H9 (cell line): ENCODE results near the gene LRP5. TPM values are rescaled to one million over a fixed set of nuclear protein-coding genes. Genes with fewer than 3 reads are reported as not detected.

Experiments used
- DNase-seq: peaks from one replicate; pipeline ENCODE4 v3.0.0-alpha.2; 2017
- H2AFZ ChIP-seq: one replicate; pipeline ENCODE4 v1.6.1; 2013; ENCODE audit warnings: mild to moderate bottlenecking, low read length, control low read depth, moderate library complexity
- H2AK5ac ChIP-seq: 2 replicates; pipeline ENCODE4 v1.6.1; 2013; ENCODE audit warnings: low read length, control low read depth, mixed read lengths; ENCODE audit not compliant: insufficient read length
- H2BK120ac ChIP-seq: one replicate; pipeline ENCODE4 v1.6.1; 2013; ENCODE audit warnings: low read depth, mild to moderate bottlenecking, low read length, control low read depth, inconsistent platforms; ENCODE audit not compliant: poor library complexity, severe bottlenecking
- H2BK12ac ChIP-seq: 2 replicates; pipeline ENCODE4 v1.6.1; 2013; ENCODE audit warnings: low read length, control low read depth, mixed read lengths, low read depth; ENCODE audit not compliant: insufficient read length
- H2BK15ac ChIP-seq: 2 replicates; pipeline ENCODE4 v1.6.1; 2013; ENCODE audit warnings: low read depth, low read length, control low read depth
- H2BK20ac ChIP-seq: one replicate; pipeline ENCODE4 v1.6.1; 2013; ENCODE audit warnings: low read depth, mild to moderate bottlenecking, low read length, control low read depth, inconsistent platforms; ENCODE audit not compliant: poor library complexity, severe bottlenecking
- H2BK5ac ChIP-seq: 2 replicates; pipeline ENCODE4 v1.6.1; 2013; ENCODE audit warnings: low read length, control low read depth, mixed read lengths; ENCODE audit not compliant: insufficient read length
- H3K14ac ChIP-seq: 2 replicates; pipeline ENCODE4 v1.6.1; 2013; ENCODE audit warnings: low read length, control low read depth; ENCODE audit not compliant: insufficient read depth
- H3K18ac ChIP-seq: 2 replicates; pipeline ENCODE4 v1.6.1; 2013; ENCODE audit warnings: low read depth, mild to moderate bottlenecking, mixed read lengths, low read length, control low read depth; ENCODE audit not compliant: insufficient read length
- H3K23ac ChIP-seq: 2 replicates; pipeline ENCODE4 v1.6.1; 2013; ENCODE audit warnings: low read length, control low read depth, mixed read lengths, low read depth; ENCODE audit not compliant: insufficient read length
- H3K23me2 ChIP-seq: 2 replicates; pipeline ENCODE4 v1.6.1; 2013; ENCODE audit warnings: low read depth, mild to moderate bottlenecking, mixed read lengths, low read length, control low read depth; ENCODE audit not compliant: insufficient read length, poor library complexity, severe bottlenecking
- H3K27ac ChIP-seq: 2 replicates; pipeline ENCODE4 v1.5.1; 2013; ENCODE audit warnings: low read length, control low read depth, mixed read lengths, low read depth; ENCODE audit not compliant: insufficient read length
- H3K27me3 ChIP-seq: 2 replicates; pipeline ENCODE4 v1.6.1; 2013; ENCODE audit warnings: low read length, control low read depth, inconsistent platforms; ENCODE audit not compliant: insufficient read depth
- H3K4ac ChIP-seq: 2 replicates; pipeline ENCODE4 v1.6.1; 2013; ENCODE audit warnings: low read depth, mild to moderate bottlenecking, control low read depth, inconsistent platforms, low read length, moderate library complexity
- H3K4me1 ChIP-seq: 2 replicates; pipeline ENCODE4 v1.6.1; 2013; ENCODE audit warnings: low read length, control low read depth, inconsistent platforms; ENCODE audit not compliant: insufficient read depth
- H3K4me2 ChIP-seq: 2 replicates; pipeline ENCODE4 v1.6.1; 2013; ENCODE audit warnings: low read length, control low read depth, mixed read lengths; ENCODE audit not compliant: insufficient read length, insufficient read depth
- H3K56ac ChIP-seq: 2 replicates; pipeline ENCODE4 v1.6.1; 2013; ENCODE audit warnings: low read depth, mild to moderate bottlenecking, mixed read lengths, low read length, control low read depth; ENCODE audit not compliant: insufficient read length
- H3K79me1 ChIP-seq: 2 replicates; pipeline ENCODE4 v1.6.1; 2013; ENCODE audit warnings: low read depth, mild to moderate bottlenecking, moderate library complexity, low read length, control low read depth, inconsistent platforms; ENCODE audit not compliant: insufficient read depth, poor library complexity, severe bottlenecking
- H3K79me2 ChIP-seq: 2 replicates; pipeline ENCODE4 v1.6.1; 2013; ENCODE audit warnings: low read length, control low read depth, inconsistent platforms; ENCODE audit not compliant: insufficient read depth
- H3K9ac ChIP-seq: 2 replicates; pipeline ENCODE4 v1.6.1; 2013; ENCODE audit warnings: low read length, control low read depth, mixed read lengths; ENCODE audit not compliant: insufficient read length; ENCODE audit errors: extremely low read depth
- H3K9me3 ChIP-seq: one replicate; pipeline ENCODE4 v1.6.1; 2013; ENCODE audit warnings: low read depth, low read length, inconsistent platforms; ENCODE audit not compliant: control insufficient read depth
- H3T11ph ChIP-seq: one replicate; pipeline ENCODE4 v1.6.1; 2013; ENCODE audit warnings: mild to moderate bottlenecking, low read length, control low read depth, inconsistent platforms
- H4K20me1 ChIP-seq: one replicate; pipeline ENCODE4 v1.6.1; 2013; ENCODE audit not compliant: control insufficient read depth, insufficient read length, insufficient read depth
- H4K5ac ChIP-seq: 2 replicates; pipeline ENCODE4 v1.6.1; 2013; ENCODE audit warnings: low read depth, mild to moderate bottlenecking, mixed read lengths, low read length, control low read depth; ENCODE audit not compliant: insufficient read length
- H4K8ac ChIP-seq: replicated peaks from 2 replicates; pipeline ENCODE4 v1.6.1; 2013; ENCODE audit warnings: low read length, control low read depth, mixed read lengths, low read depth; ENCODE audit not compliant: insufficient read length
- H4K91ac ChIP-seq: 2 replicates; pipeline ENCODE4 v1.6.1; 2013; ENCODE audit warnings: low read depth, mild to moderate bottlenecking, moderate library complexity, mixed read lengths, low read length, control low read depth; ENCODE audit not compliant: insufficient read length
- H3K27ac Mint-ChIP-seq, 3 experiments: 2 replicates in 2 of 3; 3 replicates in 1 of 3; pipeline ENCODE4 v1.8.0; 2020 to 2021; ENCODE audit warnings: mixed read lengths in 3 of 3, mild to moderate bottlenecking in 1 of 3, moderate library complexity in 1 of 3
- H3K27me3 Mint-ChIP-seq: 2 replicates; pipeline ENCODE4 v1.8.0; 2021; ENCODE audit warnings: low read depth, mild to moderate bottlenecking, moderate library complexity, mixed read lengths
- H3K36me3 Mint-ChIP-seq, 3 experiments: 2 replicates in 2 of 3; 3 replicates in 1 of 3; pipeline ENCODE4 v1.8.0; 2020 to 2021; ENCODE audit warnings: low read depth in 3 of 3, mixed read lengths in 3 of 3; ENCODE audit not compliant: insufficient read depth in 1 of 3
- H3K4me1 Mint-ChIP-seq, 2 experiments: 2 replicates each; pipeline ENCODE4 v1.8.0; 2020; ENCODE audit warnings: mixed read lengths in 2 of 2
- H3K4me3 Mint-ChIP-seq, 2 experiments: 2 replicates in 1 of 2; 3 replicates in 1 of 2; pipeline ENCODE4 v1.8.0; 2020 to 2021; ENCODE audit warnings: mild to moderate bottlenecking in 2 of 2, mixed read lengths in 2 of 2, moderate library complexity in 1 of 2
- H3K9me3 Mint-ChIP-seq, 2 experiments: 2 replicates in 1 of 2; 3 replicates in 1 of 2; pipeline ENCODE4 v1.8.0; 2020; ENCODE audit warnings: mild to moderate bottlenecking in 2 of 2, mixed read lengths in 2 of 2, moderate library complexity in 1 of 2
- CTCF ChIP-seq: fragments of 200-600 bp; sonication (generic); conservative IDR thresholded peaks from 3 replicates; pipeline ENCODE4 v1.8.0; 2021; ENCODE audit warnings: antibody characterized with exemption, mild to moderate bottlenecking
- WGBS: extraction: QIAGEN DNeasy Blood & Tissue Kit; methylation state at CpG from one replicate; pipeline ENCODE4 v1.1.7; 2013; ENCODE audit warnings: missing lambda C conversion rate, low lambda C conversion rate, mixed read lengths; ENCODE audit not compliant: insufficient read length; ENCODE audit errors: extremely low coverage; 5-methylcytosine and 5-hydroxymethylcytosine counted together
- total RNA-seq: library from RNA; stranded (reverse); gene quantifications from 2 replicates; pipeline ENCODE4 v1.2.1, GENCODE V29; 2021

The LRP5 gene
- total RNA-seq, 1 experiment from 2014 or later: 38.4 TPM

GRCh38 chr11:68437927-68438657 is 125.7 kb downstream of the LRP5 start:
- no peak overlapping the region for H2BK20ac ChIP-seq
- Mint-ChIP-seq H3K36me3 (peaks cover 6 to 21% (median 20%) of the 10 kb centered on the region in 3 experiments), H3K27me3 (no peaks in the 10 kb centered on the region), H3K27ac (peak overlapping the region in 1 of 3 experiments; percentile 34; a peak in 1 of 7 replicates), H3K4me3 (no peak overlapping the region), H3K9me3 (no peaks in the 10 kb centered on the region), H3K4me1 (peaks cover 22 to 39% of the 10 kb centered on the region in 2 experiments)
- no peak overlapping the region for H3K56ac ChIP-seq
- no peak overlapping the region for H3K4me2 ChIP-seq
- H3T11ph ChIP-seq: no peak overlapping the region
- no peak for TF ChIP-seq CTCF
- H3K23me2 ChIP-seq: no peaks in the 10 kb centered on the region
- no peak overlapping the region for H2AFZ ChIP-seq
- no peak overlapping the region for H2BK5ac ChIP-seq
- no peak overlapping the region for H4K5ac ChIP-seq
- H2BK120ac ChIP-seq: no peak overlapping the region
- no peak overlapping the region for H2BK12ac ChIP-seq
- no peak overlapping the region for H3K14ac ChIP-seq
- no peaks in the 10 kb centered on the region for H3K27me3 ChIP-seq
- no peak overlapping the region for H3K4ac ChIP-seq
- no peaks in the 10 kb centered on the region for H3K79me1 ChIP-seq
- H4K8ac ChIP-seq: no peak overlapping the region
- no peaks in the 10 kb centered on the region for H3K79me2 ChIP-seq
- no peak overlapping the region for H3K18ac ChIP-seq
- no peak for DNase-seq
- no peaks in the 10 kb centered on the region for H3K4me1 ChIP-seq
- H4K91ac ChIP-seq: no peak overlapping the region
- no peaks in the 10 kb centered on the region for H4K20me1 ChIP-seq
- no peak overlapping the region for H3K27ac ChIP-seq
- WGBS: no CpG with 5 or more reads among the region's 34 CpGs
- no peak overlapping the region for H2AK5ac ChIP-seq
- H3K9ac ChIP-seq: no peak overlapping the region
- no peaks in the 10 kb centered on the region for H3K9me3 ChIP-seq
- H3K23ac ChIP-seq: no peak overlapping the region
- no peak overlapping the region for H2BK15ac ChIP-seq
